CD4-positive, CD25-positive, alpha-beta regulatory T cell (primary cell): ENCODE data around the gene ACHE. TPM values are rescaled to one million over a fixed set of nuclear protein-coding genes. Genes with fewer than 3 reads are reported as not detected.

Source experiments
- ATAC-seq, 2 donors: fragments of 150-1000 bp; cut with Tn5 transposase; one replicate each; pipeline ENCODE4 v1.10.0; 2021; ENCODE audit warnings: low read depth in 2 of 2, moderate number of reproducible peaks in 2 of 2, moderate library complexity in 1 of 2
- DNase-seq, 3 donors: peaks; one replicate each; pipeline versions ENCODE4 v3.0.0 to v3.0.0-alpha.2; 2012 to 2022; ENCODE audit warnings: mixed read lengths in 1 of 3
- H3K27ac ChIP-seq: one replicate; pipeline ENCODE4 v1.7.0; 2013; ENCODE audit warnings: mild to moderate bottlenecking, low read length; ENCODE audit not compliant: insufficient read depth, poor library complexity, severe bottlenecking
- H3K27me3 ChIP-seq: one replicate; pipeline ENCODE4 v1.7.0; 2013; ENCODE audit warnings: low read length; ENCODE audit not compliant: control insufficient read depth, insufficient read depth
- H3K36me3 ChIP-seq: one replicate; pipeline ENCODE4 v1.7.0; 2013; ENCODE audit warnings: mild to moderate bottlenecking, low read length, moderate library complexity; ENCODE audit not compliant: control insufficient read depth, insufficient read depth
- H3K4me1 ChIP-seq: 2 replicates; pipeline ENCODE4 v1.7.0; 2013; ENCODE audit warnings: mild to moderate bottlenecking, low read length; ENCODE audit not compliant: insufficient read depth, control insufficient read depth, poor library complexity, severe bottlenecking
- H3K4me3 ChIP-seq: one replicate; pipeline ENCODE4 v1.7.0; 2013; ENCODE audit warnings: low read depth, mild to moderate bottlenecking, low read length, moderate library complexity
- H3K9me3 ChIP-seq, 2 experiments: 1 replicate in 1 of 2; 2 replicates in 1 of 2; pipeline ENCODE4 v1.7.0; 2013; ENCODE audit warnings: low read length in 2 of 2, mild to moderate bottlenecking in 1 of 2, moderate library complexity in 1 of 2; ENCODE audit not compliant: control insufficient read depth in 2 of 2
- H3K27ac Mint-ChIP-seq, 3 donors: one replicate each; pipeline ENCODE4 v1.8.0; 2020 to 2022; ENCODE audit warnings: mild to moderate bottlenecking in 3 of 3, mixed read lengths in 3 of 3, moderate library complexity in 2 of 3
- H3K27me3 Mint-ChIP-seq: one replicate; pipeline ENCODE4 v1.8.0; 2022; ENCODE audit warnings: mild to moderate bottlenecking, mixed read lengths
- H3K36me3 Mint-ChIP-seq: one replicate; pipeline ENCODE4 v1.8.0; 2020; ENCODE audit warnings: mixed read lengths
- H3K4me1 Mint-ChIP-seq, 4 donors: one replicate each; pipeline ENCODE4 v1.8.0; 2020 to 2022; ENCODE audit warnings: mixed read lengths in 4 of 4, mild to moderate bottlenecking in 1 of 4
- H3K4me3 Mint-ChIP-seq, 4 donors: one replicate each; pipeline ENCODE4 v1.8.0; 2020 to 2022; ENCODE audit warnings: mild to moderate bottlenecking in 4 of 4, mixed read lengths in 4 of 4, moderate library complexity in 3 of 4
- H3K9me3 Mint-ChIP-seq, 7 donors: one replicate each; pipeline ENCODE4 v1.8.0; 2020 to 2022; ENCODE audit warnings: mixed read lengths in 7 of 7, mild to moderate bottlenecking in 3 of 7, moderate library complexity in 2 of 7
- polyA plus RNA-seq, 4 donors: library from polyadenylated mRNA; unstranded; fragments of 300-500 nt; fragmentation: Illumina TruSeq; gene quantifications; one replicate each; pipeline ENCODE4 v1.2.3, GENCODE V29; 2021
- total RNA-seq: library from RNA; stranded (reverse); gene quantifications from one replicate; pipeline ENCODE4 v1.2.3, GENCODE V29; 2022

The ACHE gene
- total and polyA plus RNA-seq, 5 donors from 2014 or later: 0.20 TPM; not detected in 4

GRCh38 chr7:100896732-100897608 is 1.3 kb upstream of the ACHE start:
- H3K27me3 ChIP-seq: peaks cover 16% of the 10 kb centered on the region
- peaks cover 65% of the 10 kb centered on the region for H3K27me3 Mint-ChIP-seq
- peaks cover 4% of the 10 kb centered on the region for H3K36me3 Mint-ChIP-seq
- no peak overlapping the region for H3K27ac Mint-ChIP-seq
- peaks cover 0 to 14% (median 5%) of the 10 kb centered on the region in 4 donors for H3K4me1 Mint-ChIP-seq
- H3K36me3 ChIP-seq: no peaks in the 10 kb centered on the region
- peak overlapping the region; percentile 66 to 87 (median 80) for H3K4me3 Mint-ChIP-seq
- H3K9me3 Mint-ChIP-seq: peaks cover 0 to 9% (median 0%) of the 10 kb centered on the region in 7 donors
- no peaks in the 10 kb centered on the region for H3K9me3 ChIP-seq
- H3K27ac ChIP-seq: no peak overlapping the region
- peak; percentile 44 to 59 for ATAC-seq
- peaks cover 24% of the 10 kb centered on the region for H3K4me1 ChIP-seq
- no peak overlapping the region for H3K4me3 ChIP-seq
- peak; percentile 45 to 64 (median 56) for DNase-seq

GRCh38 chr7:100895956-100896731 is 456 bp upstream of the ACHE start:
- peaks cover 0 to 9% (median 0%) of the 10 kb centered on the region in 7 donors for H3K9me3 Mint-ChIP-seq
- ATAC-seq: no peak
- peaks cover 0 to 18% (median 9%) of the 10 kb centered on the region in 4 donors for H3K4me1 Mint-ChIP-seq
- H3K27ac Mint-ChIP-seq: peak overlapping the region; percentile 66 to 75 (median 71)
- DNase-seq: peak in 2 of 3 donors; percentile 27 to 32
- no peaks in the 10 kb centered on the region for H3K9me3 ChIP-seq
- peaks cover 26% of the 10 kb centered on the region for H3K4me1 ChIP-seq
- peaks cover 16% of the 10 kb centered on the region for H3K27me3 ChIP-seq
- peak overlapping the region; percentile 82 to 88 (median 85) for H3K4me3 Mint-ChIP-seq
- no peaks in the 10 kb centered on the region for H3K36me3 ChIP-seq
- H3K27ac ChIP-seq: no peak overlapping the region
- H3K4me3 ChIP-seq: no peak overlapping the region
- peaks cover 72% of the 10 kb centered on the region for H3K27me3 Mint-ChIP-seq
- peaks cover 4% of the 10 kb centered on the region for H3K36me3 Mint-ChIP-seq

- DNase-seq: peak in 2 of 3 donors; percentile 36 to 46
- H3K36me3 Mint-ChIP-seq: no peaks in the 10 kb centered on the region
- peaks cover 36% of the 10 kb centered on the region for H3K4me1 ChIP-seq
- no peaks in the 10 kb centered on the region for H3K9me3 ChIP-seq
- peaks cover 16% of the 10 kb centered on the region for H3K27me3 ChIP-seq
- H3K4me3 ChIP-seq: no peak overlapping the region
- H3K27me3 Mint-ChIP-seq: peaks cover 74% of the 10 kb centered on the region
- no peaks in the 10 kb centered on the region for H3K36me3 ChIP-seq
- H3K27ac ChIP-seq: no peak overlapping the region
- no peak for ATAC-seq
- H3K4me1 Mint-ChIP-seq: peaks cover 0 to 29% (median 10%) of the 10 kb centered on the region in 4 donors
- peaks cover 0 to 6% (median 0%) of the 10 kb centered on the region in 7 donors for H3K9me3 Mint-ChIP-seq
- no peak overlapping the region for H3K27ac Mint-ChIP-seq
- no peak overlapping the region for H3K4me3 Mint-ChIP-seq
Observed at GRCh38 chr7:100894860-100895700, 608 bp downstream of the ACHE start.

- peak overlapping the region in 2 of 4 donors; percentile 41 to 76 for H3K4me3 Mint-ChIP-seq
- Histone ChIP-seq H3K9me3 (no peaks in the 10 kb centered on the region), H3K27me3 (peaks cover 16% of the 10 kb centered on the region), H3K4me3 (no peak overlapping the region), H3K27ac (no peak overlapping the region), H3K4me1 (peaks cover 42% of the 10 kb centered on the region), H3K36me3 (no peaks in the 10 kb centered on the region)
- H3K27ac Mint-ChIP-seq: no peak overlapping the region
- H3K9me3 Mint-ChIP-seq: peaks cover 0 to 6% (median 0%) of the 10 kb centered on the region in 7 donors
- ATAC-seq (no peak), DNase-seq (no peak)
- peaks cover 72% of the 10 kb centered on the region for H3K27me3 Mint-ChIP-seq
- no peaks in the 10 kb centered on the region for H3K36me3 Mint-ChIP-seq
- peaks cover 0 to 29% (median 12%) of the 10 kb centered on the region in 4 donors for H3K4me1 Mint-ChIP-seq
Observed at GRCh38 chr7:100893910-100894721, 1.6 kb downstream of the ACHE start.

- H3K4me3 Mint-ChIP-seq: peak overlapping the region in 1 of 4 donors; percentile 38
- Histone ChIP-seq H3K27me3 (peaks cover 16% of the 10 kb centered on the region), H3K4me1 (peaks cover 49% of the 10 kb centered on the region), H3K27ac (no peak overlapping the region), H3K4me3 (no peak overlapping the region), H3K36me3 (no peaks in the 10 kb centered on the region), H3K9me3 (no peaks in the 10 kb centered on the region)
- DNase-seq (no peak), ATAC-seq (no peak)
- H3K36me3 Mint-ChIP-seq: no peaks in the 10 kb centered on the region
- peaks cover 0 to 6% (median 0%) of the 10 kb centered on the region in 7 donors for H3K9me3 Mint-ChIP-seq
- peaks cover 66% of the 10 kb centered on the region for H3K27me3 Mint-ChIP-seq
- H3K27ac Mint-ChIP-seq: no peak overlapping the region
- peaks cover 0 to 35% (median 15%) of the 10 kb centered on the region in 4 donors for H3K4me1 Mint-ChIP-seq
Observed at GRCh38 chr7:100893318-100893895, 2.3 kb downstream of the ACHE start.

- H3K27me3 ChIP-seq: peaks cover 11% of the 10 kb centered on the region
- H3K4me1 ChIP-seq: peaks cover 56% of the 10 kb centered on the region
- no peaks in the 10 kb centered on the region for H3K36me3 ChIP-seq
- H3K36me3 Mint-ChIP-seq: peaks cover 6% of the 10 kb centered on the region
- H3K27ac Mint-ChIP-seq: no peak overlapping the region
- H3K27ac ChIP-seq: no peak overlapping the region
- peaks cover 58% of the 10 kb centered on the region for H3K27me3 Mint-ChIP-seq
- no peak for ATAC-seq
- H3K9me3 ChIP-seq: no peaks in the 10 kb centered on the region
- peaks cover 0 to 4% (median 0%) of the 10 kb centered on the region in 7 donors for H3K9me3 Mint-ChIP-seq
- peaks cover 0 to 40% (median 22%) of the 10 kb centered on the region in 4 donors for H3K4me1 Mint-ChIP-seq
- H3K4me3 ChIP-seq: no peak overlapping the region
- no peak for DNase-seq
- H3K4me3 Mint-ChIP-seq: peak overlapping the region in 2 of 4 donors; percentile 68 to 89
Observed at GRCh38 chr7:100892364-100893317, 3.0 kb downstream of the ACHE start.
